ENCODE results near the gene MDM2.
"Not testable (repeated sequence)": the region's sequence is repeated elsewhere in the genome, so short reads cannot be mapped to it uniquely, and the experiment has no call there.

The MDM2 gene

GRCh38 chr12:68805592-68806120 lies 2.3 kb upstream of the MDM2 start:
- no peak for DNase-seq (ENCODE audit: extremely low read depth in 1 of 2, low read depth in 1 of 2)

DNA sequence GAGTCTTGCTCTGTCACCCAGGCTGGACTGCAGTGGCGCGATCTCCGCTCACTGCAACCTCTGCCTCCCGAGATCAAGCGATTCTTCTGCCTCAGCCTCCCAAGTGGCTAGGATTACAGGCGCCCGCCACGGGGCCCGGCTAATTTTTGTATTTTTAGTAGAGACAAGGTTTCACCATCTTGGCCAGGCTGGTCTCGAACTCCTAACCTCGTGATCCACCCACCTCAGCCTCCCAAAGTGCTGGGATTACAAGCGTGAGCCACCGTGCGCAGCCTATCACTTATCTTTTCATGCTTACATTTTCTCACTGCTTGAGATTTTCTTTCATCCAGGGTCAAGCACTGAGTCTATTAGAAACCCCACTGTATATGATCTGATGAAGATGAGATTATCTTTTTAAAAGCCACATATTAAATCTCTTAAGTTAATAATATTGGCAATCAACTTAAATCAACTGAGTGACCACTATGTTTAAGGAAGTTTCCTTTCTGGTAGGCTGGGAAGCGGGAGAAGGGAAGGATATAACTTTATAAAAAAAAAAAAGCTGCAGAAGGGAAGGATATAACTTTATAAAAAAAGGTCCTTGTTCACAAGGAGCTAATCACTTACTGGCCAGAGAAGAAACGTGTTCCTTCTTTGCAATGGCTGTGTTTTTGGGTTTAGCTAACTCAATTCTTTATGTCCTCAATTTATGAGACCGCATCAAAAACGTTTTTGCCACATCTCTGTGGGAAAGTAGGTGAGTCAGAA lies 1.3 kb upstream of the MDM2 start:
- DNase-seq (ENCODE audit: extremely low read depth in 1 of 2, low read depth in 1 of 2) = no peak

DNA sequence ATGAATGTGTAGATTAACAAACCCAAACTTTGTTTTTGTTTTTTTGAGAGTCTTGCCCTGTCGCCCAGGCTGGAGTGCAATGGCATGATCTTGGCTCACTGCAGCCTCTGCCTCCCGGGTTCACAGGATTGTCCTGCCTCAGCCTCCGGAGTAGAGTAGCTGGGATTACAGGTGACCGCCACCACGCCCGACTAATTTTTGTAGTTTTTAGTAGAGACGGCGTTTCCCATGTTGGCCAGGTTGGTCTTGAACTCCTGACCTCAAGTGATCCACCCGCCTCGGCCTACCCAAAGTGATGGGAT lies 752 bp upstream of the MDM2 start:
- not testable (repeated sequence) for DNase-seq (ENCODE audit: extremely low read depth in 1 of 2, low read depth in 1 of 2)

- peak in 1 of 2 donors; percentile 31 for DNase-seq (ENCODE audit: extremely low read depth in 1 of 2, low read depth in 1 of 2)
Observed at GRCh38 chr12:68808388-68809189, 612 bp downstream of the MDM2 start.

GRCh38 chr12:68809190-68810026 lies 1.4 kb downstream of the MDM2 start:
- no peak for DNase-seq (ENCODE audit: extremely low read depth in 1 of 2, low read depth in 1 of 2)

DNA sequence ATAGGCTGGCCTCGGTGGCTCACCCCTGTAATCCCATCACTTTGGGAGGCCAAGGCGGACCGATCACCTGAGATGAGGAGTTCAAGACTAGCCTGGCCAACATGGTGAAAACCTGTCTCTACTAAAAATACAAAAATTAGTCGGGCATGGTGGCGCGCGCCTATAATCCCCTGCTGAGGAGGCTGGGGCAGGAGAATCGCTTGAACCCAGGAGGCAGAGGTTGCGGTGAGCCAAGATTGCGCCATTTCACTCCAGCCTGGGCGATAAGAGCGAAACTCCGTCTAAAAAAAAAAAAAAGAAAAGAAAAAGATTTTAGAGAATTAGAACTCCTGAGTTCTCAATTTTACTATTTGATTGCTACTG lies 2.0 kb downstream of the MDM2 start:
- not testable (repeated sequence) for DNase-seq (ENCODE audit: extremely low read depth in 1 of 2, low read depth in 1 of 2)

GRCh38 chr12:68811573-68811972 lies 3.6 kb downstream of the MDM2 start:
- not testable (repeated sequence) for DNase-seq (ENCODE audit: extremely low read depth in 1 of 2, low read depth in 1 of 2)

DNA sequence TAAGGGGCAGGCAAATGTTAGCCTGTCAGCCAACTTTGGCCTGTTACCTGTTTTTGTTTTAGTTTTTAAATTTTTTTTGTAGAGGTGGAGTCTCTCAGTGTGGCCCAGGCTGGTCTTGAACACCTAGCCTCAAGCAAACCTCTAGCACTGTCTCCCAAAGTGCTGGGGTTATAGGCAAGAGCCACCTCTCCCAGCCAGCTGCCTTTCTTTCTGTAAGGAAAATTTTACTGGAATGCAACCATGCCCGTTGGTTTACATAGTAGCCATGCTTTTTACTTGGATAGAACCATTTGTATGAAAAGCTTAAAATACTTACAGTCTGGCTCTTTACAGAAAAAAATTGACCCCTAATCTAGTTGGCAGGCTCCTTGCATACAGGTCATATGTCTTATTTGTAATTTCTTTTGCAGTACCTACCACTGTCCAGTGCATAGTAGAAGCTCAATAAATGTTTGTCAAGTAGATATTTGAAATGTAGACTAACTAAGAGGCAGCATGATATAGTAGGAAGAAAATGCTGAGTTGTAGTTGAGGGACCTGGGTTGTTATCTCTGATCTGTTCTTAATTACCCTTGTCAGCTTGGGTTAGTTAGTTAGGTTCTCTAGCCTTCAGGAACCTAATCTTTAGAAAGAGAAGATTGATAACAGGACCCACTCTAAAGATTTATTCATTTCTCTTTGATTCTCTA lies 4.7 kb downstream of the MDM2 start:
- DNase-seq (ENCODE audit: extremely low read depth in 1 of 2, low read depth in 1 of 2) = no peak

DNA sequence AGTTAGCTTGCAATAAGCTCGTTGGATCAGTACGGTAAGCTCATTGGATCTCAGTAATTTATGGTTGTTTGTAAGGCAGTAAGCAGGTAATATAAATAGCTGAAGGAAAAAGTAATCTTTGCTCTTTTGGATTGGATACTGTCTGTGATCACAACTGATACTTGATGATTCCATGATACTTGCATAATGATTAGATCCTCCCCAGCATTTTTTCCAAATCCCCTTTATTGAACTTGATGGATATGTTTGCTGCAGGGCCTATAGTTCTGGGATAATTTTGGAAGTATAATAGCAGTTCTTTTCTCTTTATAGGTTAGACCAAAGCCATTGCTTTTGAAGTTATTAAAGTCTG lies 5.2 kb downstream of the MDM2 start:
- DNase-seq (ENCODE audit: extremely low read depth in 1 of 2, low read depth in 1 of 2) = no peak

GRCh38 chr12:68814490-68815231 lies 6.7 kb downstream of the MDM2 start:
- DNase-seq (ENCODE audit: extremely low read depth in 1 of 2, low read depth in 1 of 2) = no peak

- DNase-seq (ENCODE audit: extremely low read depth in 1 of 2, low read depth in 1 of 2) = no peak
Observed at GRCh38 chr12:68815232-68815927, 7.4 kb downstream of the MDM2 start.

GRCh38 chr12:68815928-68816800 lies 8.2 kb downstream of the MDM2 start:
- no peak for DNase-seq (ENCODE audit: extremely low read depth in 1 of 2, low read depth in 1 of 2)

DNA sequence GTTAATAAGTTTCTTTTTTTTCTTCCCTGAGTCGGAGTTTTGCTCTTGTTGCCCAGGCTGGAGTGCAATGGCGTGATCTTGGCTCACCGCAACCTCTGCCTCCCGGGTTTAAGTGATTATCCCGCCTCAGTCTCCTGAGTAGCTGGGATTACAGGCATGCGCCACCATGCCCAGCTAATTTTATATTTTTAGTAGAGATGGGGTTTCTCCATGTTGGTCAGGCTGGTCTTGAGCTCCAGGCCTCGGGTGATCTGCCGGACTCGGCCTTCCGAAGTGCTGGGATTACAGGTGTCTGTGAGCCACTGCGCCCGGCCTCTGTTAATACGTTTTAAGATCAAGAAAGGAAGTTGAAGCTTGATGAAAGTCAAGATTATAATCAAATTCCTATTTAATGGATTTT lies 11.5 kb downstream of the MDM2 start:
- not testable (repeated sequence) for DNase-seq (ENCODE audit: extremely low read depth in 1 of 2, low read depth in 1 of 2)

DNA sequence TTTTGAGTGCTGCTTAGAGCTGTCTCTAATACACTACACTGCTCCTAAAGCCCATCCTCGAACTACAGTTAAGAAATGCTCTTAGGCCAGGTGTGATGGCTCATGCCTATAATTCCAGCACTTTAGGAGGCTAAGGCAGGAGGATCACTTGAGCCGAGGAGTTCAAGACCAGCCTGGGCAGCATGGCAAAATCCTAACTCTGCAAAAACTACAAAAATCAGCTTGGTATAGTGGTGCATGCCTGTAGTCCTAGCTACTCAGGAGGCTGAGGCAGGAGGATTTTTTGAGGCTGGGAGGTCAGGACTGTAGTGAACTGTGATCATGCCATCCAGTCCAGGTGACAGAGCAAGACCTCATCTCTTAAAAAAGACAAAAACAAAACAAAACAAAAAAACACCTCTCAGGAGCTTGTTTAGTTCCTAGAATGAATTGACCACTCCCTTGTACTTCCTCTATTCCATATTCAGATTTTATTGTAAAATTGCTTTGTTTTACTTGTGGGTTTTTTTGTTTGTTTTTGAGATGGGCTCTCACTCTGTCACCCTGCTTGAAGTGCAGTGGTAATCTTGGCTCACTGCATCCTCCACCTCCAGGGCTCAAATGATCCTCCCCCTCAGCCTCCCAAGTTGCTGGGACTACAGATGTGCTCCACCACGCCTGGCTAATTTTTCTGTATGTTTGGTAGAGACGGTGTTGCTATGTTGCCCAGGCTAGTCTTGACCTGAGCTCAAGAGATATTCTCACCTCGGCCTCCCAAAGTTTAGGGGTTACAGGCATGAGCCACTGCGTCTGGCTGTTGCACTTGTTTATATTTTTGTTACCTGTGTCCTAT lies 13.6 kb downstream of the MDM2 start:
- DNase-seq (ENCODE audit: extremely low read depth in 1 of 2, low read depth in 1 of 2) = no peak

GRCh38 chr12:68823696-68824095 lies 15.7 kb downstream of the MDM2 start:
- DNase-seq (ENCODE audit: extremely low read depth in 1 of 2, low read depth in 1 of 2) = no peak

DNA sequence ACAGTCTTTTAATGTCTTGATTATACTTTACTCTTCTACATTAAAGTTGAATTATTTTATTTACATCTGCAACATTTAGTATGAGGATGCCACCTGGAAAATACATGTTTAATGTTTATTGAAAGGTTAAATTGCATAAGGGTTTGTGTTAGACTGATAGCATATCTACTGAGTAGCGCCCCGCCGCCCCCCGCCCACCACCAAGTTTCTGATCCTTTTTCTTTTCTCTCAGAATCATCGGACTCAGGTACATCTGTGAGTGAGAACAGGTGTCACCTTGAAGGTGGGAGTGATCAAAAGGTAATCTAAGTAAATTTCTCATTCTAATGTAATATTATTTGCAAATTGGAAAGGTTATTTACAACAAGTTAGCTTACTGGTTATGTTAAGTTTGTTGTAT lies 16.2 kb downstream of the MDM2 start:
- no peak for DNase-seq (ENCODE audit: extremely low read depth in 1 of 2, low read depth in 1 of 2)

DNA sequence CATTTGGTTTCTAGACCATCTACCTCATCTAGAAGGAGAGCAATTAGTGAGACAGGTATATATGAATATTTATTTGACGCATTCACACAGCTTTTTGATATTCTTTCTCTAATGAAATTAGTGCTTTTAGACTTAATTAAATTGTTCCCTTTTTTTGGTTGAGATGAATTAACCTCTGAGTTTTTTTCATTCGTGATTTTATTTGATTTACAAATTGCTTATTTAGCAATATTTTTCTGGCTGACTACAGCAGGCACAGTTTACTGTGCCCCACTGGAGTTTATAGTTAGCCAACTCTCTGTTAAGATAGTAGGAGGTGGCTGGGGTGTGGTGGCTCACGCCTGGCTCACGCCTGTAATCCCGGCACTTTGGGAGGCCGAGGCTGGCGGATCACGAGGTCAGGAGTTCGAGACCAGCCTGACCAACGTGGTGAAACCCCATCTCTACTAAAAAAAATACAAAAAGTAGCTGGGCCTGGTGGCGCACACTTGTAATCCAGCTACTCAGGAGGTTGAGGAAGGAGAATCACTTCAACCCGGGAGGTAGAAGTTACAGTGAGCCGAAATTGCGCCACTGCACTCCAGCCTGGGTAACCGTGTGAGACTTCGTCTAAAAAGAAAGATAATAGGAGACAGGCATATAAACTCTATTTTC lies 16.7 kb downstream of the MDM2 start:
- DNase-seq (ENCODE audit: extremely low read depth in 1 of 2, low read depth in 1 of 2) = no peak

All from activated CD8-positive, alpha-beta memory T cell treated with anti-CD3 and anti-CD28 coated beads for 1 hour (primary cell).